Tibial nerve (tissue), 4 donors: ENCODE results near the gene UCK2. TPM values are rescaled to one million over a fixed set of nuclear protein-coding genes. Genes with fewer than 3 reads are reported as not detected.

Experiments used
- DNase-seq, 2 donors: peaks; one replicate each; pipeline ENCODE4 v3.0.0-alpha.2; 2019; ENCODE audit warnings: low spot score in 2 of 2
- H3K27ac ChIP-seq, 4 donors: fragments of 200-600 bp; sonication (generic) in 3 of 4; one replicate each; pipeline ENCODE4 v1.5.1; 2017 to 2019; ENCODE audit warnings: mild to moderate bottlenecking in 1 of 4
- H3K27me3 ChIP-seq, 2 donors: fragments of 200-600 bp; sonication (generic) in 1 of 2; one replicate each; pipeline versions ENCODE4 v1.5.1 to v1.6.0; 2017 to 2019
- H3K36me3 ChIP-seq, 3 donors: fragments of 200-600 bp; sonication (generic); one replicate each; pipeline ENCODE4 v1.5.1; 2018 to 2019
- H3K4me1 ChIP-seq, 4 donors: fragments of 200-600 bp; sonication (generic) in 3 of 4; one replicate each; pipeline ENCODE4 v1.5.1; 2017 to 2019
- H3K4me3 ChIP-seq, 4 donors: fragments of 200-600 bp; sonication (generic) in 3 of 4; one replicate each; pipeline ENCODE4 v1.5.1; 2017 to 2019; ENCODE audit warnings: mild to moderate bottlenecking in 1 of 4, moderate library complexity in 1 of 4
- H3K9me3 ChIP-seq, 4 donors: fragments of 200-600 bp; sonication (generic) in 3 of 4; one replicate each; pipeline ENCODE4 v1.5.1; 2017 to 2019
- CTCF ChIP-seq, 5 experiments: fragments of 200-600 bp in 3 of 5; fragments of 450-650 bp in 2 of 5; sonication (generic) in 3 of 5; IDR thresholded peaks; one replicate each; pipeline ENCODE4 v1.5.1; 2016 to 2019; ENCODE audit warnings: antibody characterized with exemption in 5 of 5, mild to moderate bottlenecking in 3 of 5, moderate library complexity in 2 of 5
- EP300 ChIP-seq, 2 donors: sonication (generic); formaldehyde crosslinking; IDR thresholded peaks; one replicate each; pipeline ENCODE4 v1.6.1; 2017; ENCODE audit warnings: antibody characterized with exemption in 2 of 2, mild to moderate bottlenecking in 1 of 2
- POLR2A ChIP-seq, 2 donors: fragments of 450-650 bp; IDR thresholded peaks; one replicate each; pipeline ENCODE4 v1.6.1; 2017; ENCODE audit warnings: antibody characterized with exemption in 2 of 2, mild to moderate bottlenecking in 2 of 2, moderate library complexity in 2 of 2
- WGBS, 2 donors: methylation state at CpG; one replicate each; pipeline ENCODE4 v1.1.5; 2018; 5-methylcytosine and 5-hydroxymethylcytosine counted together
- total RNA-seq, 4 donors: library from RNA; depleted of rRNA; stranded (reverse); fragments of >200 nt; gene quantifications; one replicate each; pipeline ENCODE4 v1.1.0, GENCODE V29; 2016

UCK2 gene
- total RNA-seq, 4 donors from 2014 or later, result 29.7 to 36.0 (median 33.8) TPM

GRCh38 chr1:165915932-165916348 lies 88.5 kb downstream of the UCK2 start:
- H3K27me3 ChIP-seq, result no peaks in the 10 kb centered on the region
- 43 to 52% methylated on average over 4 of the region's 4 CpGs for WGBS, 2 donors
- H3K4me3 ChIP-seq, result no peak overlapping the region
- H3K36me3 ChIP-seq, result peaks cover 0 to 7% (median 0%) of the 10 kb centered on the region in 3 donors
- no peak for DNase-seq
- H3K4me1 ChIP-seq, result peaks cover 0 to 22% (median 5%) of the 10 kb centered on the region in 4 donors
- H3K9me3 ChIP-seq, result no peaks in the 10 kb centered on the region
- TF ChIP-seq EP300 (IDR thresholded peaks at IDR 0.05) (no peak), CTCF (IDR thresholded peaks at IDR 0.05) (no peak), POLR2A (IDR thresholded peaks at IDR 0.05) (no peak)
- H3K27ac ChIP-seq, result no peak overlapping the region

- 84 to 85% methylated on average over 4 of the region's 4 CpGs for WGBS, 2 donors
- Histone ChIP-seq H3K27me3 (no peaks in the 10 kb centered on the region), H3K36me3 (no peaks in the 10 kb centered on the region), H3K27ac (no peak overlapping the region), H3K4me1 (peaks cover 0 to 10% (median 5%) of the 10 kb centered on the region in 4 donors), H3K9me3 (no peaks in the 10 kb centered on the region), H3K4me3 (no peak overlapping the region)
- DNase-seq, result no peak
- TF ChIP-seq POLR2A (IDR thresholded peaks at IDR 0.05) (no peak), EP300 (IDR thresholded peaks at IDR 0.05) (no peak), CTCF (IDR thresholded peaks at IDR 0.05) (no peak)
Observed at GRCh38 chr1:165917166-165917565, 89.8 kb downstream of the UCK2 start.

GRCh38 chr1:165924117-165924516 lies 96.7 kb downstream of the UCK2 start:
- Histone ChIP-seq H3K9me3 (no peaks in the 10 kb centered on the region), H3K36me3 (no peaks in the 10 kb centered on the region), H3K27me3 (no peaks in the 10 kb centered on the region), H3K4me1 (no peaks in the 10 kb centered on the region), H3K4me3 (no peak overlapping the region), H3K27ac (no peak overlapping the region)
- DNase-seq, result no peak
- TF ChIP-seq EP300 (IDR thresholded peaks at IDR 0.05) (no peak), CTCF (IDR thresholded peaks at IDR 0.05) (no peak), POLR2A (IDR thresholded peaks at IDR 0.05) (no peak)
- WGBS, 2 donors, result 56 to 67% methylated on average over 11 of the region's 11 CpGs

- Histone ChIP-seq H3K4me1 (no peaks in the 10 kb centered on the region), H3K27me3 (no peaks in the 10 kb centered on the region), H3K36me3 (no peaks in the 10 kb centered on the region), H3K27ac (no peak overlapping the region), H3K4me3 (no peak overlapping the region), H3K9me3 (no peaks in the 10 kb centered on the region)
- 69 to 73% methylated on average over 7 of the region's 7 CpGs for WGBS, 2 donors
- DNase-seq, result no peak
- TF ChIP-seq POLR2A (IDR thresholded peaks at IDR 0.05) (no peak), CTCF (IDR thresholded peaks at IDR 0.05) (no peak), EP300 (IDR thresholded peaks at IDR 0.05) (no peak)
Observed at GRCh38 chr1:165925498-165926079, 98.2 kb downstream of the UCK2 start.

- no peaks in the 10 kb centered on the region for H3K36me3 ChIP-seq
- no peaks in the 10 kb centered on the region for H3K9me3 ChIP-seq
- TF ChIP-seq EP300 (IDR thresholded peaks at IDR 0.05), result no peak
- no peak for TF ChIP-seq POLR2A (IDR thresholded peaks at IDR 0.05)
- TF ChIP-seq CTCF (IDR thresholded peaks at IDR 0.05), result no peak
- no peak overlapping the region for H3K4me3 ChIP-seq
- H3K27ac ChIP-seq, result no peak overlapping the region
- no peak for DNase-seq
- no peaks in the 10 kb centered on the region for H3K27me3 ChIP-seq
- WGBS, 2 donors, result 61 to 65% methylated on average over 2 of the region's 2 CpGs
- no peaks in the 10 kb centered on the region for H3K4me1 ChIP-seq
Observed at GRCh38 chr1:165927169-165927568, 99.8 kb downstream of the UCK2 start.
